GM12872 (cell line): ENCODE data around the gene FMN2.

Experiments used
- CTCF ChIP-seq: IDR thresholded peaks from 3 replicates; pipeline ENCODE4 v1.5.1; 2011; ENCODE audit warnings: low read depth, mild to moderate bottlenecking, low read length, moderate library complexity; ENCODE audit not compliant: insufficient read depth

The FMN2 gene

GRCh38 chr1:240499012-240499411 is 407.3 kb downstream of the FMN2 start:
- no peak for TF ChIP-seq CTCF

- TF ChIP-seq CTCF = no peak
Observed at GRCh38 chr1:240500647-240501046, 409.0 kb downstream of the FMN2 start.

GRCh38 chr1:240501115-240501514 is 409.4 kb downstream of the FMN2 start:
- no peak for TF ChIP-seq CTCF

GRCh38 chr1:240503036-240503435 is 411.4 kb downstream of the FMN2 start:
- no peak for TF ChIP-seq CTCF

- TF ChIP-seq CTCF = no peak
Observed at GRCh38 chr1:240503558-240503957, 411.9 kb downstream of the FMN2 start.

GRCh38 chr1:240506176-240506575 is 414.5 kb downstream of the FMN2 start:
- no peak for TF ChIP-seq CTCF

GRCh38 chr1:240508201-240508600 is 416.5 kb downstream of the FMN2 start:
- no peak for TF ChIP-seq CTCF

GRCh38 chr1:240508950-240509349 is 417.3 kb downstream of the FMN2 start:
- TF ChIP-seq CTCF = no peak
